ENCODE results near the gene PRG2. TPM values are rescaled to one million over a fixed set of nuclear protein-coding genes. Genes with fewer than 3 reads are reported as not detected.

PRG2 gene
- total and polyA plus RNA-seq, 2 of the 4 experiments (the other 2 are of a cell fraction): not detected

DNA sequence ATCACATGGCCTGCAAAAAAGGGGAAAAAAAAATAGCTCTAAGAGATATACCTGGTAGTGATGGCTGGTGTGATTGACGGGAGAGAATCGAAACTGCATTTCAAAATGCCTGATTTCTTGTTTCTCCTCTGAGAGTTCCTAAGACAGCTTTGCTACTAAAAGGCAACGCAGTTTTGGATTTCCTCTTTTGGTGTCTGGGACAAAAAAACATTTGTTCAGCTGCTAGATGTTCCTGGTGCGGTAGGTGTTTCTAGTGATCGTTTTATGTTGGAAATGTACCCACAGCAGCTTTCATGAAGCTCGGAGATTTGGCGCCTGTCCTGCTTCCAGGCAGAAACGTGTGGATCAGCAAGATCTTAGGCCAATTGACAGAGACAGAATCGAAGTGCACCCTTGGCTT, 34.2 kb downstream of the PRG2 start:
- no peak overlapping the region for H2BK120ac ChIP-seq (ENCODE audit: low read depth, low read length)
- H4K20me1 ChIP-seq (ENCODE audit: insufficient read depth, low read length): no peaks in the 10 kb centered on the region
- no peaks in the 10 kb centered on the region for H3K36me3 ChIP-seq (ENCODE audit: control insufficient read depth, insufficient read depth, low read length)
- TF ChIP-seq CEBPB (IDR thresholded peaks at IDR 0.05; ENCODE audit: low read depth, low read length) (no peak), CTCF (conservative IDR thresholded peaks at IDR 0.05; ENCODE audit: low read depth, low read length) (no peak), NFE2L2 (IDR thresholded peaks at IDR 0.05; ENCODE audit: low read depth, low read length) (no peak), RAD21 (IDR thresholded peaks at IDR 0.05; ENCODE audit: low read length) (no peak), CHD1 (IDR thresholded peaks at IDR 0.05; ENCODE audit: low read depth, low read length) (no peak), MAFK (IDR thresholded peaks at IDR 0.05; ENCODE audit: low read depth, low read length) (no peak), RFX5 (IDR thresholded peaks at IDR 0.05; ENCODE audit: low read depth, low read length) (no peak), MAZ (IDR thresholded peaks at IDR 0.05; ENCODE audit: borderline replicate concordance, low read depth, low read length) (no peak), MXI1 (IDR thresholded peaks at IDR 0.05; ENCODE audit: borderline replicate concordance, low read depth, low read length) (no peak), SMC3 (IDR thresholded peaks at IDR 0.05; ENCODE audit: low read depth, low read length) (no peak), RCOR1 (IDR thresholded peaks at IDR 0.05; ENCODE audit: insufficient replicate concordance, low read length) (no peak), FOS (IDR thresholded peaks at IDR 0.05; ENCODE audit: low read depth, low read length) (no peak)
- 70% methylated on average over 4 of the region's 9 CpGs; no CpG with 5 or more reads in 1 of the 2 experiments for WGBS, 2 experiments (ENCODE audit: extremely low coverage in 2 of 2, insufficient read length in 1 of 2)
- peaks cover 1% of the 10 kb centered on the region; the same call in 1 of the 2 replicates for H3K9me3 ChIP-seq (ENCODE audit: control insufficient read depth, insufficient read depth, low read length)
- no peak overlapping the region for H3K4me3 ChIP-seq (ENCODE audit: insufficient read depth, low read depth, low read length)
- H2BK20ac ChIP-seq (ENCODE audit: low read depth, low read length): no peak overlapping the region
- no peak overlapping the region for H2AK9ac ChIP-seq (replicated peaks; ENCODE audit: low read depth, low read length, poor library complexity)
- H4K5ac ChIP-seq (ENCODE audit: low read depth, low read length): no peak overlapping the region
- H3K23ac ChIP-seq (ENCODE audit: low read depth, low read length): no peak overlapping the region
- no peaks in the 10 kb centered on the region for H3K9me1 ChIP-seq (ENCODE audit: insufficient read depth, low read length)
- H3K4ac ChIP-seq (ENCODE audit: low read depth, low read length): no peak overlapping the region
- H3K27ac ChIP-seq (ENCODE audit: insufficient read depth, low read length): no peak overlapping the region
- no peak overlapping the region for H3K14ac ChIP-seq (replicated peaks; ENCODE audit: low read depth, low read length)
- in situ Hi-C loops (cut with MboI; ENCODE audit: low sequenced_read_pairs): loop anchor here (25.0 kb wide), 1 partner anchor 519 kb away; no protein-coding TSS in a partner anchor
- H3K27me3 ChIP-seq (ENCODE audit: control insufficient read depth, insufficient read depth, low read length): peaks cover 38% of the 10 kb centered on the region
- H2BK5ac ChIP-seq (ENCODE audit: low read depth, low read length, poor library complexity, severe bottlenecking): no peak overlapping the region
- H3K9ac ChIP-seq (ENCODE audit: low read depth, low read length): no peak overlapping the region
- intact Hi-C loops (cut with micrococcal nuclease): no loop called here
- H2AK5ac ChIP-seq (ENCODE audit: low read depth, low read length): no peak overlapping the region
- H3K18ac ChIP-seq (ENCODE audit: low read depth, low read length): no peak overlapping the region
- dilution Hi-C loops (cut with HindIII; ENCODE audit: low sequenced_read_pairs, unreplicated experiment): no loop called here
- BruUV-seq (replicated peaks): no TSS peak
- no peak for ATAC-seq (ENCODE audit: low read depth)
- no peak for DNase-seq
- ChIA-PET POLR2A (ENCODE audit: unreplicated experiment) (no interaction called here), CTCF (no interaction called here)
- no peak overlapping the region for H2AFZ ChIP-seq (replicated peaks; ENCODE audit: low read length, poor library complexity)
- H3K79me1 ChIP-seq (ENCODE audit: low read depth in 1 of 2, low read length in 2 of 2): no peaks in the 10 kb centered on the region
- no peak overlapping the region for H3K4me2 ChIP-seq (ENCODE audit: low read depth, low read length)
- no peak overlapping the region for H2BK15ac ChIP-seq (ENCODE audit: low read depth, low read length)
- no peak overlapping the region for H4K8ac ChIP-seq (ENCODE audit: low read depth in 2 of 2, low read length in 2 of 2)
- H3K4me1 ChIP-seq (ENCODE audit: control insufficient read depth, insufficient read depth, low read length): no peaks in the 10 kb centered on the region
- no peak overlapping the region for H4K91ac ChIP-seq (ENCODE audit: insufficient read depth, low read depth, low read length)
- H3K56ac ChIP-seq (ENCODE audit: extremely low read depth, insufficient read depth, low read length): no peak overlapping the region
